ENCODE data around the gene SMIM35.

SMIM35 gene

GRCh38 chr11:118049771-118050170, 37.0 kb downstream of the SMIM35 start:
- H3K9me3 ChIP-seq = no peaks in the 10 kb centered on the region
- H3K4me3 ChIP-seq (ENCODE audit: low read depth in 1 of 2, low read length in 1 of 2) = no peak overlapping the region
- H3K4me1 ChIP-seq (ENCODE audit: control insufficient read depth in 1 of 2, insufficient read depth in 1 of 2, low read depth in 1 of 2, low read length in 1 of 2) = no peaks in the 10 kb centered on the region
- no peaks in the 10 kb centered on the region for H3K27me3 ChIP-seq
- H3K36me3 ChIP-seq = no peaks in the 10 kb centered on the region
- no peak for TF ChIP-seq CTCF (IDR thresholded peaks at IDR 0.05)
- H3K27ac ChIP-seq = no peak overlapping the region

- no peak overlapping the region for H3K4me3 ChIP-seq (ENCODE audit: low read depth in 1 of 2, low read length in 1 of 2)
- H3K4me1 ChIP-seq (ENCODE audit: control insufficient read depth in 1 of 2, insufficient read depth in 1 of 2, low read depth in 1 of 2, low read length in 1 of 2) = no peaks in the 10 kb centered on the region
- no peak overlapping the region for H3K27ac ChIP-seq
- no peak for TF ChIP-seq CTCF (IDR thresholded peaks at IDR 0.05)
- H3K9me3 ChIP-seq = no peaks in the 10 kb centered on the region
- no peaks in the 10 kb centered on the region for H3K36me3 ChIP-seq
- H3K27me3 ChIP-seq = no peaks in the 10 kb centered on the region
Observed at GRCh38 chr11:118048472-118049370, 38.0 kb downstream of the SMIM35 start.

- no peaks in the 10 kb centered on the region for H3K9me3 ChIP-seq
- TF ChIP-seq CTCF (IDR thresholded peaks at IDR 0.05) = no peak
- no peaks in the 10 kb centered on the region for H3K36me3 ChIP-seq
- no peak overlapping the region for H3K27ac ChIP-seq
- H3K4me3 ChIP-seq (ENCODE audit: low read depth in 1 of 2, low read length in 1 of 2) = no peak overlapping the region
- no peaks in the 10 kb centered on the region for H3K4me1 ChIP-seq (ENCODE audit: control insufficient read depth in 1 of 2, insufficient read depth in 1 of 2, low read depth in 1 of 2, low read length in 1 of 2)
- H3K27me3 ChIP-seq = no peaks in the 10 kb centered on the region
Observed at GRCh38 chr11:118047749-118048148, 39.0 kb downstream of the SMIM35 start.

- H3K27me3 ChIP-seq = no peaks in the 10 kb centered on the region
- TF ChIP-seq CTCF (IDR thresholded peaks at IDR 0.05) = no peak
- no peaks in the 10 kb centered on the region for H3K9me3 ChIP-seq
- no peaks in the 10 kb centered on the region for H3K4me1 ChIP-seq (ENCODE audit: control insufficient read depth in 1 of 2, insufficient read depth in 1 of 2, low read depth in 1 of 2, low read length in 1 of 2)
- H3K4me3 ChIP-seq (ENCODE audit: low read depth in 1 of 2, low read length in 1 of 2) = no peak overlapping the region
- no peak overlapping the region for H3K27ac ChIP-seq
- no peaks in the 10 kb centered on the region for H3K36me3 ChIP-seq
Observed at GRCh38 chr11:118046964-118047700, 39.6 kb downstream of the SMIM35 start.

- Histone ChIP-seq H3K4me3 (ENCODE audit: low read depth in 1 of 2, low read length in 1 of 2) (no peak overlapping the region), H3K36me3 (no peaks in the 10 kb centered on the region), H3K9me3 (no peaks in the 10 kb centered on the region), H3K27me3 (no peaks in the 10 kb centered on the region), H3K4me1 (ENCODE audit: control insufficient read depth in 1 of 2, insufficient read depth in 1 of 2, low read depth in 1 of 2, low read length in 1 of 2) (no peaks in the 10 kb centered on the region), H3K27ac (no peak overlapping the region)
- no peak for TF ChIP-seq CTCF (IDR thresholded peaks at IDR 0.05)
Observed at GRCh38 chr11:118046051-118046963, 40.5 kb downstream of the SMIM35 start.

Measured in neutrophil (primary cell).